Osteoblast (primary cell): ENCODE measurements around the gene GLTP. TPM values are rescaled to one million over a fixed set of nuclear protein-coding genes. Genes with fewer than 3 reads are reported as not detected.

ENCODE experiments used
- DNase-seq: peaks from one replicate; pipeline ENCODE4 v3.0.0; 2011; ENCODE audit warnings: low spot score, mixed read lengths; ENCODE audit not compliant: insufficient read length; ENCODE audit errors: missing footprints
- H2AFZ ChIP-seq: 2 replicates; pipeline ENCODE4 v1.6.0; 2011; ENCODE audit warnings: mild to moderate bottlenecking, low read length
- H3K27ac ChIP-seq: 2 replicates; pipeline ENCODE4 v1.5.1; 2011; ENCODE audit warnings: mild to moderate bottlenecking, low read depth, low read length, moderate library complexity
- H3K27me3 ChIP-seq: 2 replicates; pipeline ENCODE4 v1.6.0; 2012; ENCODE audit warnings: mild to moderate bottlenecking, control low read depth, inconsistent platforms, low read length, moderate library complexity; ENCODE audit not compliant: insufficient read depth
- H3K36me3 ChIP-seq: 2 replicates; pipeline ENCODE4 v1.5.1; 2011; ENCODE audit warnings: mild to moderate bottlenecking, low read length, control low read depth, moderate library complexity; ENCODE audit not compliant: insufficient read depth
- H3K4me1 ChIP-seq: 2 replicates; pipeline ENCODE4 v1.5.1; 2011; ENCODE audit warnings: mild to moderate bottlenecking, low read length, control low read depth, moderate library complexity; ENCODE audit not compliant: insufficient read depth
- H3K4me2 ChIP-seq: 2 replicates; pipeline ENCODE4 v1.6.0; 2011; ENCODE audit warnings: mild to moderate bottlenecking, low read length; ENCODE audit not compliant: insufficient read depth
- H3K4me3 ChIP-seq: fragments of 200-600 bp; sonication (generic); 3 replicates; pipeline ENCODE4 v1.5.1; 2012; ENCODE audit warnings: mild to moderate bottlenecking, low read length, inconsistent platforms; ENCODE audit not compliant: insufficient read depth
- H3K79me2 ChIP-seq: 2 replicates; pipeline ENCODE4 v1.6.0; 2012; ENCODE audit warnings: mild to moderate bottlenecking, low read length, control low read depth, inconsistent platforms; ENCODE audit not compliant: insufficient read depth
- H3K9me3 ChIP-seq: 2 replicates; pipeline ENCODE4 v1.5.1; 2011; ENCODE audit warnings: low read depth, low read length, control low read depth
- H4K20me1 ChIP-seq: 2 replicates; pipeline ENCODE4 v1.6.0; 2012; ENCODE audit warnings: mild to moderate bottlenecking, low read length, control low read depth; ENCODE audit not compliant: insufficient read depth
- CTCF ChIP-seq: IDR thresholded peaks from 2 replicates; pipeline ENCODE4 v1.5.1; 2011; ENCODE audit warnings: mild to moderate bottlenecking, low read depth, low read length, moderate library complexity; ENCODE audit errors: extremely low read depth
- total RNA-seq: library from RNA; depleted of rRNA; stranded (reverse); fragments of >200 nt; gene quantifications from 2 replicates; pipeline ENCODE4 v1.2.3, GENCODE V29; 2012

GLTP gene
- total RNA-seq, 1 donor, result 50.3 TPM

GRCh38 chr12:109815225-109815624 lies 65.1 kb downstream of the GLTP start:
- Histone ChIP-seq H2AFZ (no peak overlapping the region), H3K79me2 (no peaks in the 10 kb centered on the region), H3K4me3 (no peak overlapping the region), H4K20me1 (peaks cover 18% of the 10 kb centered on the region), H3K4me1 (no peaks in the 10 kb centered on the region), H3K36me3 (no peaks in the 10 kb centered on the region), H3K9me3 (no peaks in the 10 kb centered on the region), H3K4me2 (no peak overlapping the region), H3K27ac (no peak overlapping the region), H3K27me3 (no peaks in the 10 kb centered on the region)
- no peak for TF ChIP-seq CTCF
- no peak for DNase-seq

GRCh38 chr12:109814600-109815150 lies 65.7 kb downstream of the GLTP start:
- no peaks in the 10 kb centered on the region for H3K27me3 ChIP-seq
- H3K4me2 ChIP-seq, result no peak overlapping the region
- H3K27ac ChIP-seq, result no peak overlapping the region
- H3K4me1 ChIP-seq, result no peaks in the 10 kb centered on the region
- TF ChIP-seq CTCF, result no peak
- H3K36me3 ChIP-seq, result no peaks in the 10 kb centered on the region
- H3K4me3 ChIP-seq, result no peak overlapping the region
- no peaks in the 10 kb centered on the region for H3K79me2 ChIP-seq
- DNase-seq, result no peak
- no peak overlapping the region for H2AFZ ChIP-seq
- peaks cover 18% of the 10 kb centered on the region for H4K20me1 ChIP-seq
- no peaks in the 10 kb centered on the region for H3K9me3 ChIP-seq

GRCh38 chr12:109813810-109814416 lies 66.4 kb downstream of the GLTP start:
- no peak overlapping the region for H3K27ac ChIP-seq
- H4K20me1 ChIP-seq, result peaks cover 15% of the 10 kb centered on the region
- H3K4me3 ChIP-seq, result no peak overlapping the region
- H2AFZ ChIP-seq, result no peak overlapping the region
- no peaks in the 10 kb centered on the region for H3K4me1 ChIP-seq
- H3K4me2 ChIP-seq, result no peak overlapping the region
- no peak for DNase-seq
- H3K27me3 ChIP-seq, result no peaks in the 10 kb centered on the region
- H3K79me2 ChIP-seq, result no peaks in the 10 kb centered on the region
- no peaks in the 10 kb centered on the region for H3K9me3 ChIP-seq
- no peak for TF ChIP-seq CTCF
- H3K36me3 ChIP-seq, result no peaks in the 10 kb centered on the region

GRCh38 chr12:109811624-109811995 lies 68.7 kb downstream of the GLTP start:
- Histone ChIP-seq H3K79me2 (no peaks in the 10 kb centered on the region), H3K4me1 (no peaks in the 10 kb centered on the region), H3K4me3 (no peak overlapping the region), H4K20me1 (peaks cover 3% of the 10 kb centered on the region), H3K36me3 (no peaks in the 10 kb centered on the region), H3K4me2 (no peak overlapping the region), H3K9me3 (no peaks in the 10 kb centered on the region), H3K27me3 (no peaks in the 10 kb centered on the region), H3K27ac (no peak overlapping the region), H2AFZ (no peak overlapping the region)
- DNase-seq, result peak; percentile 82
- TF ChIP-seq CTCF, result peak; percentile 21
